Endothelial cell of umbilical vein (primary cell): ENCODE results near the gene MAU2. TPM values are rescaled to one million over a fixed set of nuclear protein-coding genes. Genes with fewer than 3 reads are reported as not detected.

Source experiments
- BruUV-seq: library from RNA; stranded (reverse); fragments of 400-500 nt; replicated peaks from 2 replicates; lab custom pipeline; 2021; lab: Mats Ljungman, UMichigan
- CTCF ChIA-PET: fragments of 300-600, 350-600 bp; sonication (Branson Sonifier 250); formaldehyde crosslinking; loops from one replicate; lab custom pipeline; 2021; ENCODE audit warnings: antibody characterized with exemption, inconsistent platforms; lab: Charles Lee
- POLR2A ChIA-PET: fragments of 300-600, 350-600 bp; sonication (Branson Sonifier 250); formaldehyde crosslinking; loops from one replicate; lab custom pipeline; 2021; ENCODE audit warnings: antibody characterized with exemption, inconsistent platforms; lab: Charles Lee
- DNase-seq: peaks from one replicate; pipeline ENCODE4 v3.0.0-alpha.2; 2011; ENCODE audit warnings: low read depth, low spot score
- FAIRE-seq: peaks from 2 replicates; lab custom pipeline; 2011; peaks lifted over from hg19 to GRCh38; lab: Jason Lieb, UNC
- H2AFZ ChIP-seq: 2 replicates; pipeline ENCODE4 v1.6.0; 2012; ENCODE audit warnings: low read depth, low read length, control low read depth, inconsistent platforms
- H3K27ac ChIP-seq: 2 replicates; pipeline ENCODE4 v1.5.1; 2011; ENCODE audit warnings: low read depth, mild to moderate bottlenecking, control low read depth, low read length, moderate library complexity; ENCODE audit not compliant: insufficient read depth
- H3K27me3 ChIP-seq, 2 experiments: 2 replicates each; pipeline versions ENCODE4 v1.6.0 to v1.6.1; 2011; ENCODE audit warnings: low read length in 2 of 2, mixed read lengths in 1 of 2; ENCODE audit not compliant: control insufficient read depth in 2 of 2, insufficient read depth in 2 of 2
- H3K36me3 ChIP-seq, 2 experiments: 2 replicates in 1 of 2; 3 replicates in 1 of 2; pipeline ENCODE4 v1.5.1; 2011; ENCODE audit warnings: low read length in 2 of 2, mild to moderate bottlenecking in 1 of 2, moderate library complexity in 1 of 2; ENCODE audit not compliant: control insufficient read depth in 2 of 2, insufficient read depth in 2 of 2; ENCODE audit errors: extremely low read depth in 1 of 2
- H3K4me1 ChIP-seq: 3 replicates; pipeline ENCODE4 v1.5.1; 2011; ENCODE audit warnings: mild to moderate bottlenecking, low read length; ENCODE audit not compliant: control insufficient read depth, insufficient read depth; ENCODE audit errors: extremely low read depth
- H3K4me2 ChIP-seq: 2 replicates; pipeline ENCODE4 v1.6.1; 2011; ENCODE audit warnings: low read length, control low read depth, mixed read lengths; ENCODE audit not compliant: insufficient read depth
- H3K4me3 ChIP-seq, 3 experiments: fragments of 200-600 bp in 1 of 3; sonication (generic), shearing (Covaris generic) in 1 of 3; replicated peaks in 1 of 3; 2 replicates each; pipeline ENCODE4 v1.5.1; 2011 to 2016; ENCODE audit warnings: control low read depth in 3 of 3, low read length in 3 of 3, mild to moderate bottlenecking in 2 of 3, inconsistent platforms in 1 of 3, low read depth in 1 of 3, moderate library complexity in 1 of 3; ENCODE audit not compliant: insufficient read depth in 1 of 3
- H3K79me2 ChIP-seq: 2 replicates; pipeline ENCODE4 v1.6.0; 2012; ENCODE audit warnings: low read length, inconsistent platforms; ENCODE audit not compliant: control insufficient read depth, insufficient read depth
- H3K9ac ChIP-seq: replicated peaks from 2 replicates; pipeline ENCODE3; 2011; ENCODE audit warnings: low read length, control low read depth; ENCODE audit not compliant: insufficient read depth; ENCODE audit errors: extremely low read depth
- H3K9me1 ChIP-seq: replicated peaks from 3 replicates; pipeline ENCODE4 v1.6.0; 2011; ENCODE audit warnings: mild to moderate bottlenecking, low read length; ENCODE audit not compliant: control insufficient read depth, insufficient read depth; ENCODE audit errors: extremely low read depth
- H3K9me3 ChIP-seq: replicated peaks from 2 replicates; pipeline ENCODE4 v1.5.1; 2012; ENCODE audit warnings: low read length, inconsistent platforms; ENCODE audit not compliant: control insufficient read depth, insufficient read depth
- H4K20me1 ChIP-seq: replicated peaks from 2 replicates; pipeline ENCODE3; 2011; ENCODE audit warnings: mild to moderate bottlenecking, low read length; ENCODE audit not compliant: control insufficient read depth, insufficient read depth; ENCODE audit errors: extremely low read depth
- CTCF ChIP-seq, 2 donors: IDR thresholded peaks; 1 replicate in 1 of 2; 2 replicates in 1 of 2; pipeline ENCODE4 v1.5.1; 2011; ENCODE audit warnings: low read length in 2 of 2, mild to moderate bottlenecking in 2 of 2, moderate library complexity in 2 of 2, control low read depth in 1 of 2, inconsistent platforms in 1 of 2, low read depth in 1 of 2; ENCODE audit not compliant: insufficient read depth in 1 of 2; ENCODE audit errors: extremely low read depth in 1 of 2
- EZH2 ChIP-seq: IDR thresholded peaks from 2 replicates; pipeline ENCODE4 v1.6.1; 2012; ENCODE audit warnings: borderline replicate concordance, low read depth, mild to moderate bottlenecking, moderate library complexity, low read length, inconsistent platforms; ENCODE audit not compliant: severe bottlenecking
- FOS ChIP-seq: IDR thresholded peaks from 2 replicates; pipeline ENCODE4 v1.6.1; 2011; ENCODE audit warnings: mild to moderate bottlenecking, low read length, moderate library complexity, borderline replicate concordance; ENCODE audit not compliant: insufficient read depth
- GATA2 ChIP-seq: IDR thresholded peaks from 2 replicates; pipeline ENCODE4 v1.7.0; 2011; ENCODE audit warnings: low read depth, mild to moderate bottlenecking, moderate library complexity, mixed read lengths, low read length; ENCODE audit not compliant: insufficient read length, insufficient read depth
- JUN ChIP-seq: IDR thresholded peaks from 2 replicates; pipeline ENCODE4 v1.6.1; 2011; ENCODE audit warnings: borderline replicate concordance, low read depth; ENCODE audit not compliant: insufficient read length, insufficient read depth
- MYC ChIP-seq: IDR thresholded peaks from one replicate; pipeline ENCODE4 v1.6.1; 2011; ENCODE audit warnings: mild to moderate bottlenecking, low read depth, low read length
- POLR2A ChIP-seq: IDR thresholded peaks from 2 replicates; pipeline ENCODE4 v1.6.1; 2012; ENCODE audit warnings: low read depth, mild to moderate bottlenecking, control low read depth, low read length
- POLR2AphosphoS5 ChIP-seq: IDR thresholded peaks from 2 replicates; pipeline ENCODE4 v1.6.1; 2012; ENCODE audit warnings: low read depth, mild to moderate bottlenecking, control low read depth, low read length, moderate library complexity; ENCODE audit not compliant: insufficient read depth
- dilution Hi-C: fragments of 300-500 bp; cut with MboI; formaldehyde crosslinking; loops from one replicate; pipeline ENCODE4 v1.15.0; 2019; ENCODE audit warnings: low sequenced_read_pairs; ENCODE audit not compliant: extremely low pct_ligation_motif_present
- intact Hi-C: fragments of 100-400 bp; cut with micrococcal nuclease; formaldehyde crosslinking; loops from one replicate; pipeline ENCODE4 v1.10.0; 2022
- polyA plus RNA-seq, 4 experiments: library from polyadenylated mRNA; depleted of rRNA in 3 of 4; stranded (reverse) in 3 of 4; unstranded in 1 of 4; fragments of >200 nt; gene quantifications; 2 replicates each; pipeline versions ENCODE4 v1.2.1 to v1.2.3, GENCODE V29; 2011 to 2012; ENCODE audit warnings: missing spikeins in 1 of 4
- total RNA-seq: library from RNA; stranded (reverse); gene quantifications from 2 replicates; pipeline ENCODE4 v1.2.3, GENCODE V29; 2021
- TF ChIP-seq, protein P1 (sequence below): IDR thresholded peaks from 2 replicates; pipeline ENCODE4 v1.6.1; 2011; ENCODE audit not compliant: insufficient read depth, insufficient read length

The MAU2 gene
- total and polyA plus RNA-seq, 2 donors (not counting 3 experiments of a cell fraction or from before 2014, with no cell fraction given): 36.9 to 70.0 TPM

- no TSS peak for BruUV-seq
- CTCF ChIA-PET: interaction anchor here (1.2 kb wide), 1 partner anchor 48 kb away, joined by 3 read pairs; no protein-coding TSS in a partner anchor
- intact Hi-C loops: no loop called here
Observed at GRCh38 chr19:19294914-19295313, 25.7 kb upstream of the MAU2 start.

More at GRCh38 chr19:19294914-19295313, 25.7 kb upstream of the MAU2 start:
- Histone ChIP-seq H3K9ac (no peak overlapping the region), H3K27ac (no peak overlapping the region), H3K9me3 (no peaks in the 10 kb centered on the region), H2AFZ (no peak overlapping the region), H3K9me1 (no peaks in the 10 kb centered on the region), H3K79me2 (no peaks in the 10 kb centered on the region), H3K4me3 (no peak overlapping the region), H3K4me2 (no peak overlapping the region), H3K27me3 (no peaks in the 10 kb centered on the region), H3K36me3 (peaks cover 4 to 8% of the 10 kb centered on the region in 2 experiments), H3K4me1 (no peaks in the 10 kb centered on the region), H4K20me1 (no peaks in the 10 kb centered on the region)
- TF ChIP-seq GATA2 (no peak), CTCF (IDR thresholded peaks at IDR 0.05; ENCODE audit: extremely low read depth in 1 of 2, insufficient read depth in 1 of 2, low read depth in 1 of 2, low read length in 2 of 2) (no peak), FOS (no peak), JUN (no peak), MYC (no peak), POLR2AphosphoS5 (no peak), POLR2A (no peak), EZH2 (no peak)
- TF ChIP-seq, protein P1, sequence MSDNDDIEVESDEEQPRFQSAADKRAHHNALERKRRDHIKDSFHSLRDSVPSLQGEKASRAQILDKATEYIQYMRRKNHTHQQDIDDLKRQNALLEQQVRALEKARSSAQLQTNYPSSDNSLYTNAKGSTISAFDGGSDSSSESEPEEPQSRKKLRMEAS: no peak
- dilution Hi-C loops: no loop called here
- FAIRE-seq (no peak), DNase-seq (no peak)
- POLR2A ChIA-PET: no interaction called here
